Lower lobe of right lung (tissue), 2 donors: ENCODE results near the gene PARL. TPM values are rescaled to one million over a fixed set of nuclear protein-coding genes. Genes with fewer than 3 reads are reported as not detected.

Source experiments
- ATAC-seq, 2 donors: fragments of 200-7000 bp; cut with Tn5 transposase; one replicate each; pipeline ENCODE4 v1.9.1; 2020 to 2022; ENCODE audit warnings: mild to moderate bottlenecking in 2 of 2, moderate library complexity in 2 of 2
- DNase-seq: peaks from one replicate; pipeline ENCODE4 v3.0.0-alpha.2; 2020
- H3K27ac ChIP-seq: fragments of 200-600 bp; one replicate; pipeline ENCODE4 v1.8.0; 2022
- H3K27me3 ChIP-seq: fragments of 200-600 bp; one replicate; pipeline ENCODE4 v1.8.0; 2022; ENCODE audit warnings: low read depth
- H3K36me3 ChIP-seq: fragments of 200-600 bp; one replicate; pipeline ENCODE4 v1.8.0; 2022; ENCODE audit warnings: mild to moderate bottlenecking
- H3K4me1 ChIP-seq: fragments of 200-600 bp; one replicate; pipeline ENCODE4 v1.8.0; 2022
- H3K4me3 ChIP-seq: fragments of 200-600 bp; one replicate; pipeline ENCODE4 v1.8.0; 2022; ENCODE audit warnings: mild to moderate bottlenecking
- H3K9me3 ChIP-seq: fragments of 200-600 bp; one replicate; pipeline ENCODE4 v1.8.0; 2022
- intact Hi-C: fragments of 100-400 bp; cut with DNase I; formaldehyde crosslinking; loops from one replicate; pipeline ENCODE4 v1.11.0; 2022
- total RNA-seq: library from RNA; stranded (reverse); fragmentation: NEBNext Ultra II Directional; extraction: Animal tissue kit (Norgen Biotek cat#: 25700); gene quantifications from one replicate; pipeline ENCODE4 v1.2.1, GENCODE V29; 2021
- TF ChIP-seq, protein P1 (sequence below): fragments of 200-600 bp; IDR thresholded peaks from one replicate; pipeline ENCODE4 v1.8.0; 2022; ENCODE audit warnings: antibody characterized with exemption, mild to moderate bottlenecking
- donor health status: DM: no; HTN: yes; CAD: no; lungs with severe emphysema.

Gene PARL
- total RNA-seq, 1 donor from 2014 or later: 41.8 TPM

DNA sequence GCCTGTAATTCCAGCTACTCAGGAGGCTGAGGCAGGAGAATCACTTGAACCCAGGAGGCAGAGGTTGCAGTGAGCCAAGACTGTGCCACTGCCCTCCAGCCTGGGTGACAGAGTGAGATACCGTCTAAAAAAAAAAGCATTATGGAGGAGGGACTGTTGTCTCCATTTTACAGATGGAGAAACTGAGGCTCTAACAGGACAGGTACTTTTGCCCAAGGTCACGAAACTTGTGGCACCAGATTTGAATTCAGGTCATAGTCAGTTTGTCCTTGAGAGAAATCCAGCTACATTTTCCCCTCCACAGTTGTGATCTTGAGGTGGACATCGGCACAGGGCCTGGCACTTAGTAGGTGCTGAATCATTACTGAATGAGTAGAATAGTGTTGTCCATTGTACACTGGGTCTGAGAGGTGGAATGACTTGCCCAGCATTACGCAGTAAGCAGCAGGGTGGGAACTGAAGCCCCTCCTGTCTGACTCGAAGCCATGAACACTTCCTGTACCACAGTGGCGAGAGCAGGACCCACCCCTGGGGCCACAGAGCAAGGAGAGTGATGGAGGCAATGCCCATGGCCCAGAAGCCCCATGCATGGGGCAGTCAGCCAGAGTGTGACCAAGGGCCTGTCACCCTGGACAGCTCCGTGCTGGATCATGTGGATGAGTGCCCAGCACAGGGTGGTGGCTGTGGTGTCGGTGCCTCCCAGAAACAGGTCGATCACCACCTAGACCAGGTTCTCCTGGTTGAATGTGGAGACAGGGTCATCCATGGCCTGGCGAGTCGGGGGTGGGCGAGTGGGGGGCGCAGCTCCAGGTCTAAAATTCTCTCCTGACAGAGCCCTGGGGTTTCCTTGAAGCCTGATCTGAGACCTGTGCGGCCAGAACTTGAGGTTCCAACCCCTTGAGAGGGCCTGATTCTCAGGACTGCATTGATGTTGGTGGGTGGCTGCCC lies 20.4 kb upstream of the PARL start:
- no peaks in the 10 kb centered on the region for H3K4me1 ChIP-seq
- DNase-seq: no peak
- H3K4me3 ChIP-seq: no peak overlapping the region
- no peaks in the 10 kb centered on the region for H3K27me3 ChIP-seq
- no peaks in the 10 kb centered on the region for H3K9me3 ChIP-seq
- no peak overlapping the region for H3K27ac ChIP-seq
- intact Hi-C loops: no loop called here
- no peaks in the 10 kb centered on the region for H3K36me3 ChIP-seq
- TF ChIP-seq, protein P1, sequence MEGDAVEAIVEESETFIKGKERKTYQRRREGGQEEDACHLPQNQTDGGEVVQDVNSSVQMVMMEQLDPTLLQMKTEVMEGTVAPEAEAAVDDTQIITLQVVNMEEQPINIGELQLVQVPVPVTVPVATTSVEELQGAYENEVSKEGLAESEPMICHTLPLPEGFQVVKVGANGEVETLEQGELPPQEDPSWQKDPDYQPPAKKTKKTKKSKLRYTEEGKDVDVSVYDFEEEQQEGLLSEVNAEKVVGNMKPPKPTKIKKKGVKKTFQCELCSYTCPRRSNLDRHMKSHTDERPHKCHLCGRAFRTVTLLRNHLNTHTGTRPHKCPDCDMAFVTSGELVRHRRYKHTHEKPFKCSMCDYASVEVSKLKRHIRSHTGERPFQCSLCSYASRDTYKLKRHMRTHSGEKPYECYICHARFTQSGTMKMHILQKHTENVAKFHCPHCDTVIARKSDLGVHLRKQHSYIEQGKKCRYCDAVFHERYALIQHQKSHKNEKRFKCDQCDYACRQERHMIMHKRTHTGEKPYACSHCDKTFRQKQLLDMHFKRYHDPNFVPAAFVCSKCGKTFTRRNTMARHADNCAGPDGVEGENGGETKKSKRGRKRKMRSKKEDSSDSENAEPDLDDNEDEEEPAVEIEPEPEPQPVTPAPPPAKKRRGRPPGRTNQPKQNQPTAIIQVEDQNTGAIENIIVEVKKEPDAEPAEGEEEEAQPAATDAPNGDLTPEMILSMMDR: no peak
- peak in 1 of 2 donors; percentile 18 for ATAC-seq

DNA sequence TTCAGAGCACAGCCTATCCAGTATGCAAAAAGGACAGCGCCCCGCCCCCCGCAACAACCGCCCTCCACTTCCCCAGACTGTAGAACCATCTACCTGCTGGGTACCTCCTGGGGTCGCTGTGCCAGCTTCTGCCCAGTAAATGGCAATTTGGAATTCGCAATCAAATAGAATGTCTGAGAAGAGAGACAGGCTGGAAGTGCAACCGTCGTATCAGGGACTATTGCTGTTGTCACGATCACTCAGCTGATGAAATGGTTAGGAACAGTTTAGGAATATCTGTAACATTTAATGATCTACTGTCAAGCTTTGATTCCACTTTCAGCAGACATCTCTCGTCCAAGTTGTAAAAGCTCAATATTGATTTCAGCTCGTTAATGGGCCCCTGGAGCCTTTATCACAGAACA lies 13.3 kb upstream of the PARL start:
- ATAC-seq (no peak), DNase-seq (no peak)
- Histone ChIP-seq H3K27ac (no peak overlapping the region), H3K4me1 (no peaks in the 10 kb centered on the region), H3K36me3 (no peaks in the 10 kb centered on the region), H3K4me3 (no peak overlapping the region), H3K9me3 (no peaks in the 10 kb centered on the region), H3K27me3 (peaks cover 9% of the 10 kb centered on the region)
- TF ChIP-seq, protein P1: no peak
- intact Hi-C loops: loop anchor here (10.0 kb wide), 1 partner anchor 117 kb away; the partner anchor contains the start of gene ABCC5

DNA sequence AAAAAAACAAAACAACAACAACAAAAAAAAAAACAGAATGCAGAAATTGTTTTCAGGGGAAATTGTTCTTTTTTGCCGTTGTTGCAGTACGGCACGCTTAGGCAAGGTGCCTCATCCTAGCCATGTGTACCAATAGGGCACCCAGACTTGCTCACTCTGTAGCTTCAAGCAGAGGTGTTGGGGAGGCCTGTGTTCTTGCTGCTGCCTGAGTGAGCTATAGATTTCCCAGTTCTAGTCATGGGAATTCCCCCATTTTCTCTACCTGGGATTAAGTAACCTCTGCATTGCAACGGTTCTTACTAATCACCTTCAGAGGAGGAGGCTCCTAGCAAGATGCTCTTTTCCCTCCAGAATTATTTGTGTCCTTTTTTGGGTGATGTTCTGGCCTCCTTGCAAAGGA lies 12.9 kb upstream of the PARL start:
- no peaks in the 10 kb centered on the region for H3K4me1 ChIP-seq
- intact Hi-C loops: loop anchor here (10.0 kb wide), 1 partner anchor 117 kb away; the partner anchor contains the start of gene ABCC5

DNA sequence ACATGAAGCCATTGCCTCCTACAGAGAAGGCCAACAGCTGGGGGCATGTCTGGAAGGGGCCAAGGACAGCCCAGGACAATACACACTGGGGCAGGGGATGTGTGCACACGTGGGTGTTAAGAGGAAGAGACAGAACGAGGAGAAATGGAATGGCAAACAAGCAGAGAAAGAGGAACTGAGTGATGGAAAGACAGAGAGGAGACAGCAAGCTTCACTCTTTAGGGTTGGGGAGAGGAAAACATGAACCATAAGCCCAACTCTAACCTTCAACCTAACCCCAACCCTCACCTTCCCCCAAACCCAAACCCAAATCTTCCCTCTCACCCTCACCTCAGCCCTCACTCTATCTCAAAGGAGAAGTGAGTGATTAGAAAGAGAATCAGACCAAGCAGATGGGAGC lies 11.9 kb upstream of the PARL start:
- DNase-seq (no peak), ATAC-seq (no peak)
- no peak overlapping the region for H3K4me3 ChIP-seq
- H3K4me1 ChIP-seq: no peaks in the 10 kb centered on the region
- H3K27me3 ChIP-seq: peaks cover 9% of the 10 kb centered on the region
- intact Hi-C loops: loop anchor here (10.0 kb wide), 1 partner anchor 118 kb away; the partner anchor contains the start of gene ABCC5
- H3K9me3 ChIP-seq: no peaks in the 10 kb centered on the region
- H3K36me3 ChIP-seq: no peaks in the 10 kb centered on the region
- no peak overlapping the region for H3K27ac ChIP-seq
- TF ChIP-seq, protein P1: no peak

More for the DNA sequence above, 12.9 kb upstream of the PARL start:
- H3K9me3 ChIP-seq: no peaks in the 10 kb centered on the region
- TF ChIP-seq, protein P1: no peak
- DNase-seq: no peak
- H3K4me3 ChIP-seq: no peak overlapping the region
- peaks cover 9% of the 10 kb centered on the region for H3K27me3 ChIP-seq
- no peak overlapping the region for H3K27ac ChIP-seq
- H3K36me3 ChIP-seq: no peaks in the 10 kb centered on the region
- ATAC-seq: no peak

DNA sequence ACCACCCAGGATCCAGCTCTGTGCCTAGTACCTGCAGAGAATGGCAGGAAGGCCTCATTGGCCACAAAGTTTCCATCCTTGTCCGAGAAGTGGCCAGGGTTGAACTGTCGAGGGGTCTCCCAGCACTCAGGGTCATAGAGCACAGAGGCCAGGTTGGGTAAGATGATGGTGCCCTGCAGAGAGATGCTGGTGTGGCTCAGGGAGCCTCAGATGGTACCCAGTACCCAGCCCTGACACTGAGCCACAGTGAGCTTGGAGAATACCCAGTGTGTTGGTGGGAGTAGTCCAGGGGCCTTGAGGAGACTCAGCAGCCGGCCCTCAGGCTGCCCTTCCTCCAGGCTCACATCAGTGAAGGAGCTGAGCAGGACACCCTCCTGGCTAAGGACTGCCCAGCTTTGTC lies 11.5 kb upstream of the PARL start:
- no peaks in the 10 kb centered on the region for H3K36me3 ChIP-seq
- H3K4me3 ChIP-seq: no peak overlapping the region
- no peaks in the 10 kb centered on the region for H3K4me1 ChIP-seq
- H3K9me3 ChIP-seq: no peaks in the 10 kb centered on the region
- H3K27ac ChIP-seq: no peak overlapping the region
- TF ChIP-seq, protein P1: no peak
- ATAC-seq: peak in 1 of 2 donors; percentile 37
- DNase-seq: no peak
- peaks cover 9% of the 10 kb centered on the region for H3K27me3 ChIP-seq
- intact Hi-C loops: loop anchor here (10.0 kb wide), 1 partner anchor 119 kb away; the partner anchor contains the start of gene ABCC5
